Limb (tissue), 2 donors: ENCODE data around the gene KANTR.
"Not testable (repeated sequence)": the region's sequence is repeated elsewhere in the genome, so short reads cannot be mapped to it uniquely, and the experiment has no call there.

ENCODE experiments used
- DNase-seq, 2 donors: peaks; one replicate each; pipeline ENCODE4 v3.0.0-alpha.2; 2016; ENCODE audit errors: extremely low spot score in 2 of 2

Gene KANTR

GRCh38 chrX:53128097-53128749 lies 34.3 kb downstream of the KANTR start:
- DNase-seq, result no peak

GRCh38 chrX:53133400-53133799 lies 39.5 kb downstream of the KANTR start:
- no peak for DNase-seq

GRCh38 chrX:53135581-53135980 lies 41.6 kb downstream of the KANTR start:
- no peak for DNase-seq

GRCh38 chrX:53153581-53153980 lies 59.6 kb downstream of the KANTR start:
- no peak for DNase-seq

GRCh38 chrX:53155512-53156206 lies 61.7 kb downstream of the KANTR start:
- DNase-seq, result no peak

GRCh38 chrX:53156207-53156596 lies 62.3 kb downstream of the KANTR start:
- no peak for DNase-seq

GRCh38 chrX:53159184-53159583 lies 65.2 kb downstream of the KANTR start:
- no peak for DNase-seq

- DNase-seq, result no peak
Observed at GRCh38 chrX:53160297-53160983, 66.5 kb downstream of the KANTR start.

- no peak for DNase-seq
Observed at GRCh38 chrX:53163436-53163835, 69.5 kb downstream of the KANTR start.

- not testable (repeated sequence) for DNase-seq
Observed at GRCh38 chrX:53164566-53164965, 70.6 kb downstream of the KANTR start.

- no peak for DNase-seq
Observed at GRCh38 chrX:53166103-53166502, 72.2 kb downstream of the KANTR start.

- DNase-seq, result no peak
Observed at GRCh38 chrX:53171356-53171755, 77.4 kb downstream of the KANTR start.
